ENCODE results near the gene RAB20.
A peak's percentile ranks its signal among the peaks of the same experiment; 100 is the strongest.
"Not testable (repeated sequence)": the region's sequence is repeated elsewhere in the genome, so short reads cannot be mapped to it uniquely, and the experiment has no call there.

RAB20 gene

GRCh38 chr13:110561344-110562035 is at the start of gene RAB20:
Gene RAB20, minus strand, starts transcription at chr13:110561722. Its CDS starts 203 bp downstream, at chr13:110561519.
- peak; percentile 3 for DNase-seq (ENCODE audit: low read depth)

GRCh38 chr13:110610955-110611595 is 49.6 kb upstream of the RAB20 start:
- DNase-seq (ENCODE audit: low read depth) = no peak

- DNase-seq (ENCODE audit: low read depth) = no peak
These were observed 46.2 kb upstream of the RAB20 start for GRCh38 chr13:110607675-110608224.

- not testable (repeated sequence) for DNase-seq (ENCODE audit: low read depth)
These were observed 44.8 kb upstream of the RAB20 start for GRCh38 chr13:110606281-110606680.

GRCh38 chr13:110605132-110605531 is 43.6 kb upstream of the RAB20 start:
- no peak for DNase-seq (ENCODE audit: low read depth)

- no peak for DNase-seq (ENCODE audit: low read depth)
These were observed 39.5 kb upstream of the RAB20 start for GRCh38 chr13:110600980-110601379.

- DNase-seq (ENCODE audit: low read depth) = no peak
These were observed 38.8 kb upstream of the RAB20 start for GRCh38 chr13:110600261-110600819.

- DNase-seq (ENCODE audit: low read depth) = no peak
These were observed 35.6 kb upstream of the RAB20 start for GRCh38 chr13:110597041-110597689.

GRCh38 chr13:110593430-110594130 is 32.1 kb upstream of the RAB20 start:
- no peak for DNase-seq (ENCODE audit: low read depth)

GRCh38 chr13:110592665-110593064 is 31.1 kb upstream of the RAB20 start:
- no peak for DNase-seq (ENCODE audit: low read depth)

GRCh38 chr13:110590577-110590976 is 29.1 kb upstream of the RAB20 start:
- no peak for DNase-seq (ENCODE audit: low read depth)

- no peak for DNase-seq (ENCODE audit: low read depth)
These were observed 28.4 kb upstream of the RAB20 start for GRCh38 chr13:110589793-110590390.

GRCh38 chr13:110583178-110583865 is 21.8 kb upstream of the RAB20 start:
- no peak for DNase-seq (ENCODE audit: low read depth)

GRCh38 chr13:110582421-110582954 is 21.0 kb upstream of the RAB20 start:
- DNase-seq (ENCODE audit: low read depth) = no peak

- no peak for DNase-seq (ENCODE audit: low read depth)
These were observed 20.1 kb upstream of the RAB20 start for GRCh38 chr13:110581506-110582185.

- DNase-seq (ENCODE audit: low read depth) = no peak
These were observed 19.3 kb upstream of the RAB20 start for GRCh38 chr13:110580800-110581199.

GRCh38 chr13:110578363-110578762 is 16.8 kb upstream of the RAB20 start:
- no peak for DNase-seq (ENCODE audit: low read depth)

- DNase-seq (ENCODE audit: low read depth) = no peak
These were observed 15.4 kb upstream of the RAB20 start for GRCh38 chr13:110576736-110577476.

GRCh38 chr13:110576070-110576394 is 14.5 kb upstream of the RAB20 start:
- no peak for DNase-seq (ENCODE audit: low read depth)
